ENCODE measurements around the gene CAMK2G. TPM values are rescaled to one million over a fixed set of nuclear protein-coding genes. Genes with fewer than 3 reads are reported as not detected.

The CAMK2G gene
- total RNA-seq, 2 experiments from 2014 or later, result 34.4 to 38.4 TPM

- peaks cover 86% of the 10 kb centered on the region for H3K36me3 Mint-ChIP-seq (ENCODE audit: low read depth)
- no peaks in the 10 kb centered on the region for H3K27me3 Mint-ChIP-seq
- ATAC-seq (ENCODE audit: poor library complexity) (no peak), DNase-seq (no peak)
- H3K27me3 ChIP-seq (ENCODE audit: control insufficient read depth in 1 of 2, insufficient read depth in 2 of 2, low read length in 2 of 2), result no peaks in the 10 kb centered on the region
- no peak overlapping the region for H3K4me3 ChIP-seq (ENCODE audit: low read length)
- CTCF ChIA-PET, result interaction anchor here (5.4 to 10.2 kb wide), 2 partner anchors 26 to 87 kb away, joined by 44 to 103 read pairs; no protein-coding TSS in a partner anchor
- peaks cover 40% of the 10 kb centered on the region for H3K4me1 Mint-ChIP-seq (ENCODE audit: low read depth)
- intact Hi-C loops (cut with DNase I, micrococcal nuclease), result no loop called here
- TF ChIP-seq CTCF (IDR thresholded peaks at IDR 0.05), result no peak
- peaks cover 83% of the 10 kb centered on the region for H3K36me3 ChIP-seq (ENCODE audit: insufficient read depth, low read length)
- no peaks in the 10 kb centered on the region for H3K9me3 Mint-ChIP-seq
- H3K4me1 ChIP-seq (ENCODE audit: insufficient read depth, low read length), result peaks cover 38% of the 10 kb centered on the region
- H3K27ac Mint-ChIP-seq, result peak overlapping the region; percentile 47
- H3K9me3 ChIP-seq (ENCODE audit: control insufficient read depth in 1 of 2, insufficient read depth in 1 of 2, low read length in 2 of 2), result no peaks in the 10 kb centered on the region
- POLR2A ChIA-PET, result interaction anchor here (3.1 kb wide), 1 partner anchor 26 kb away, joined by 16 read pairs; no protein-coding TSS in a partner anchor
- no peak overlapping the region for H3K27ac ChIP-seq (ENCODE audit: low read depth in 1 of 2, low read length in 2 of 2)
- H3K4me3 Mint-ChIP-seq, result no peak overlapping the region
Observed at GRCh38 chr10:73853196-73853595, 21.2 kb downstream of the CAMK2G start.

GRCh38 chr10:73850863-73851461 is 23.4 kb downstream of the CAMK2G start:
- intact Hi-C loops (cut with DNase I, micrococcal nuclease), result no loop called here
- no peak for ATAC-seq (ENCODE audit: poor library complexity)
- H3K27ac Mint-ChIP-seq, result peak overlapping the region; percentile 89

GRCh38 chr10:73850211-73850610 is 24.1 kb downstream of the CAMK2G start:
- H3K4me3 Mint-ChIP-seq, result no peak overlapping the region
- peak overlapping the region; percentile 89 for H3K27ac Mint-ChIP-seq
- no peaks in the 10 kb centered on the region for H3K27me3 ChIP-seq (ENCODE audit: control insufficient read depth in 1 of 2, insufficient read depth in 2 of 2, low read length in 2 of 2)
- TF ChIP-seq CTCF (IDR thresholded peaks at IDR 0.05), result no peak
- ATAC-seq (ENCODE audit: poor library complexity) (no peak), DNase-seq (no peak)
- H3K4me3 ChIP-seq (ENCODE audit: low read length), result no peak overlapping the region
- H3K4me1 Mint-ChIP-seq (ENCODE audit: low read depth), result peaks cover 16% of the 10 kb centered on the region
- H3K9me3 ChIP-seq (ENCODE audit: control insufficient read depth in 1 of 2, insufficient read depth in 1 of 2, low read length in 2 of 2), result no peaks in the 10 kb centered on the region
- H3K27ac ChIP-seq (ENCODE audit: low read depth in 1 of 2, low read length in 2 of 2), result peak overlapping the region in 1 of 2 donors; percentile 31
- no peaks in the 10 kb centered on the region for H3K9me3 Mint-ChIP-seq
- peaks cover 89% of the 10 kb centered on the region for H3K36me3 Mint-ChIP-seq (ENCODE audit: low read depth)
- intact Hi-C loops (cut with DNase I, micrococcal nuclease), result no loop called here
- POLR2A ChIA-PET, result interaction anchor here (0.6 to 2.4 kb wide), 4 partner anchors 9 to 177 kb away, joined by 3 to 21 read pairs (median 10); partner anchors contain the start of gene CAMK2G
- peaks cover 13% of the 10 kb centered on the region for H3K4me1 ChIP-seq (ENCODE audit: insufficient read depth, low read length)
- peaks cover 82% of the 10 kb centered on the region for H3K36me3 ChIP-seq (ENCODE audit: insufficient read depth, low read length)
- no peaks in the 10 kb centered on the region for H3K27me3 Mint-ChIP-seq
- CTCF ChIA-PET, result interaction anchor here (1.2 to 10.2 kb wide), 5 partner anchors 9 to 90 kb away, joined by 5 to 103 read pairs (median 8); partner anchors contain the start of gene CAMK2G

More at GRCh38 chr10:73850863-73851461, 23.4 kb downstream of the CAMK2G start:
- ChIA-PET POLR2A (interaction anchor here (0.7 to 3.1 kb wide), 3 partner anchors 8 to 29 kb away, joined by 4 to 16 read pairs (median 7); no protein-coding TSS in a partner anchor), CTCF (interaction anchor here (1.0 to 10.2 kb wide), 3 partner anchors 18 to 89 kb away, joined by 3 to 103 read pairs (median 44); no protein-coding TSS in a partner anchor)
- Histone ChIP-seq H3K36me3 (ENCODE audit: insufficient read depth, low read length) (peaks cover 84% of the 10 kb centered on the region), H3K4me3 (ENCODE audit: low read length) (no peak overlapping the region), H3K9me3 (ENCODE audit: control insufficient read depth in 1 of 2, insufficient read depth in 1 of 2, low read length in 2 of 2) (no peaks in the 10 kb centered on the region), H3K27me3 (ENCODE audit: control insufficient read depth in 1 of 2, insufficient read depth in 2 of 2, low read length in 2 of 2) (no peaks in the 10 kb centered on the region), H3K4me1 (ENCODE audit: insufficient read depth, low read length) (peaks cover 16% of the 10 kb centered on the region), H3K27ac (ENCODE audit: low read depth in 1 of 2, low read length in 2 of 2) (no peak overlapping the region)
- Mint-ChIP-seq H3K4me1 (ENCODE audit: low read depth) (peaks cover 21% of the 10 kb centered on the region), H3K27me3 (no peaks in the 10 kb centered on the region), H3K9me3 (no peaks in the 10 kb centered on the region), H3K4me3 (no peak overlapping the region), H3K36me3 (ENCODE audit: low read depth) (peaks cover 89% of the 10 kb centered on the region)
- no peak for DNase-seq
- TF ChIP-seq CTCF (IDR thresholded peaks at IDR 0.05), result no peak

All from CD4-positive, alpha-beta T cell (primary cell).